Smooth muscle cell (in vitro differentiated cells): ENCODE measurements around the gene KLHL21. TPM values are rescaled to one million over a fixed set of nuclear protein-coding genes. Genes with fewer than 3 reads are reported as not detected.

Experiments
- DNase-seq: peaks from one replicate; lab custom pipeline; 2025; ENCODE audit not compliant: unreplicated experiment; lab: John Stamatoyannopoulos, UW
- H2AFZ ChIP-seq: fragments of 200-600 bp; sonication (generic); 2 replicates; pipeline ENCODE4 v1.6.0; 2016; ENCODE audit warnings: antibody characterized with exemption, low read depth, mild to moderate bottlenecking
- H3F3A ChIP-seq: fragments of 200-600 bp; sonication (generic); 2 replicates; pipeline ENCODE4 v1.6.0; 2017; ENCODE audit warnings: antibody characterized with exemption, low read depth
- H3K27ac ChIP-seq: fragments of 200-600 bp; sonication (generic); 2 replicates; pipeline ENCODE4 v1.5.1; 2016; ENCODE audit warnings: low read depth, mild to moderate bottlenecking
- H3K27me3 ChIP-seq: fragments of 200-600 bp; sonication (generic); 2 replicates; pipeline ENCODE4 v1.6.1; 2016; ENCODE audit warnings: low read depth, mild to moderate bottlenecking
- H3K36me3 ChIP-seq: fragments of 200-600 bp; sonication (generic); 2 replicates; pipeline ENCODE4 v1.5.1; 2016; ENCODE audit warnings: low read depth
- H3K4me1 ChIP-seq: fragments of 200-600 bp; sonication (generic); 2 replicates; pipeline ENCODE4 v1.5.1; 2016; ENCODE audit warnings: low read depth
- H3K4me2 ChIP-seq: fragments of 200-600 bp; sonication (generic); 2 replicates; pipeline ENCODE4 v1.6.0; 2016; ENCODE audit warnings: mild to moderate bottlenecking
- H3K4me3 ChIP-seq: fragments of 200-600 bp; sonication (generic); 2 replicates; pipeline ENCODE4 v1.5.1; 2016; ENCODE audit warnings: mild to moderate bottlenecking
- H3K79me2 ChIP-seq: fragments of 200-600 bp; sonication (generic); 2 replicates; pipeline ENCODE4 v1.6.0; 2016; ENCODE audit warnings: low read depth, mild to moderate bottlenecking
- H3K9ac ChIP-seq: fragments of 200-600 bp; sonication (generic); 2 replicates; pipeline ENCODE4 v1.6.0; 2016; ENCODE audit warnings: low read depth
- H3K9me3 ChIP-seq: fragments of 200-600 bp; sonication (generic); replicated peaks from 2 replicates; pipeline ENCODE4 v1.5.1; 2016; ENCODE audit warnings: low read depth
- H4K20me1 ChIP-seq: fragments of 200-600 bp; sonication (generic); 2 replicates; pipeline ENCODE4 v1.6.0; 2016; ENCODE audit warnings: low read depth
- CTCF ChIP-seq: fragments of 200-600 bp; sonication (generic); IDR thresholded peaks from 2 replicates; pipeline ENCODE4 v1.5.1; 2017; ENCODE audit warnings: borderline replicate concordance, mild to moderate bottlenecking, antibody characterized with exemption; ENCODE audit not compliant: insufficient read depth, poor library complexity, severe bottlenecking
- WGBS: methylation state at CpG from one replicate; pipeline ENCODE4 v1.1.7; 2016; ENCODE audit warnings: low lambda C conversion rate; 5-methylcytosine and 5-hydroxymethylcytosine counted together
- polyA plus RNA-seq: library from polyadenylated mRNA; unstranded; fragments of >200 nt; fragmentation: Nextera tagmentation; extraction: Ambion mirVana; gene quantifications from 2 replicates; pipeline ENCODE4 v1.2.1, GENCODE V29; 2016
- total RNA-seq: library from RNA; depleted of rRNA; stranded (reverse); fragments of >200 nt; gene quantifications from 2 replicates; pipeline ENCODE4 v1.2.3, GENCODE V29; 2014

KLHL21 gene
- total and polyA plus RNA-seq, 2 experiments from 2014 or later = 12.6 to 13.2 TPM

- 93% methylated on average over 4 of the region's 4 CpGs for WGBS
- Histone ChIP-seq H3K4me3 (no peak overlapping the region), H3K9me3 (no peaks in the 10 kb centered on the region), H3K27me3 (no peaks in the 10 kb centered on the region), H4K20me1 (no peaks in the 10 kb centered on the region), H3K4me1 (no peaks in the 10 kb centered on the region), H2AFZ (no peak overlapping the region), H3K9ac (no peak overlapping the region), H3K27ac (no peak overlapping the region), H3K36me3 (peaks cover 7% of the 10 kb centered on the region), H3K4me2 (no peak overlapping the region), H3K79me2 (peaks cover 6% of the 10 kb centered on the region), H3F3A (no peaks in the 10 kb centered on the region)
- TF ChIP-seq CTCF = no peak
- no peak for DNase-seq
These were observed 55.4 kb downstream of the KLHL21 start for GRCh38 chr1:6547301-6547700.

- Histone ChIP-seq H4K20me1 (no peaks in the 10 kb centered on the region), H3K9me3 (no peaks in the 10 kb centered on the region), H2AFZ (no peak overlapping the region), H3K9ac (no peak overlapping the region), H3K36me3 (peaks cover 9% of the 10 kb centered on the region), H3K4me2 (no peak overlapping the region), H3F3A (no peaks in the 10 kb centered on the region), H3K4me1 (no peaks in the 10 kb centered on the region), H3K27ac (no peak overlapping the region), H3K79me2 (peaks cover 3% of the 10 kb centered on the region), H3K4me3 (no peak overlapping the region), H3K27me3 (no peaks in the 10 kb centered on the region)
- DNase-seq = no peak
- no peak for TF ChIP-seq CTCF
- 97% methylated on average over 5 of the region's 5 CpGs for WGBS
These were observed 56.3 kb downstream of the KLHL21 start for GRCh38 chr1:6546326-6546725.

- H3K27ac ChIP-seq = no peak overlapping the region
- 76% methylated on average over 10 of the region's 10 CpGs for WGBS
These were observed 57.2 kb downstream of the KLHL21 start for GRCh38 chr1:6545276-6546112.

More at GRCh38 chr1:6545276-6546112, 57.2 kb downstream of the KLHL21 start:
- Histone ChIP-seq H3K27me3 (no peaks in the 10 kb centered on the region), H3K9me3 (no peaks in the 10 kb centered on the region), H4K20me1 (no peaks in the 10 kb centered on the region), H3F3A (no peaks in the 10 kb centered on the region), H3K4me2 (no peak overlapping the region), H3K36me3 (peaks cover 9% of the 10 kb centered on the region), H3K4me1 (no peaks in the 10 kb centered on the region), H3K9ac (no peak overlapping the region), H2AFZ (no peak overlapping the region), H3K79me2 (no peaks in the 10 kb centered on the region), H3K4me3 (no peak overlapping the region)
- TF ChIP-seq CTCF = no peak
- DNase-seq = no peak
